ENCODE measurements around the gene KPNA6. TPM values are rescaled to one million over a fixed set of nuclear protein-coding genes. Genes with fewer than 3 reads are reported as not detected.
A peak's percentile ranks its signal among the peaks of the same experiment; 100 is the strongest.

Gene KPNA6
- total and polyA plus RNA-seq, 9 of the 15 experiments (the other 6 are each of a cell fraction or from before 2014, with no cell fraction given) = 20.1 to 54.6 (median 32.2) TPM

GRCh38 chr1:32198237-32199042 is 90.6 kb downstream of the KPNA6 start (continued):
- TF ChIP-seq ARID3A (IDR thresholded peaks at IDR 0.05; ENCODE audit: borderline replicate concordance, low read depth, low read length) (no peak), ARID2 (IDR thresholded peaks at IDR 0.05) (no peak), OTX1 (CRISPR knock-in tag; IDR thresholded peaks at IDR 0.05) (peak; percentile 68; the same call in 1 of the 2 replicates), THRB (CRISPR knock-in tag; conservative IDR thresholded peaks at IDR 0.05) (peak; percentile 80)
- TF ChIP-seq, protein P1, sequence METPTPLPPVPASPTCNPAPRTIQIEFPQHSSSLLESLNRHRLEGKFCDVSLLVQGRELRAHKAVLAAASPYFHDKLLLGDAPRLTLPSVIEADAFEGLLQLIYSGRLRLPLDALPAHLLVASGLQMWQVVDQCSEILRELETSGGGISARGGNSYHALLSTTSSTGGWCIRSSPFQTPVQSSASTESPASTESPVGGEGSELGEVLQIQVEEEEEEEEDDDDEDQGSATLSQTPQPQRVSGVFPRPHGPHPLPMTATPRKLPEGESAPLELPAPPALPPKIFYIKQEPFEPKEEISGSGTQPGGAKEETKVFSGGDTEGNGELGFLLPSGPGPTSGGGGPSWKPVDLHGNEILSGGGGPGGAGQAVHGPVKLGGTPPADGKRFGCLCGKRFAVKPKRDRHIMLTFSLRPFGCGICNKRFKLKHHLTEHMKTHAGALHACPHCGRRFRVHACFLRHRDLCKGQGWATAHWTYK (CRISPR knock-in tag; IDR thresholded peaks at IDR 0.05) = 0 out of 2 replicates have a peak, but pooled peaks have one; percentile 25
- TF ChIP-seq, protein P2, sequence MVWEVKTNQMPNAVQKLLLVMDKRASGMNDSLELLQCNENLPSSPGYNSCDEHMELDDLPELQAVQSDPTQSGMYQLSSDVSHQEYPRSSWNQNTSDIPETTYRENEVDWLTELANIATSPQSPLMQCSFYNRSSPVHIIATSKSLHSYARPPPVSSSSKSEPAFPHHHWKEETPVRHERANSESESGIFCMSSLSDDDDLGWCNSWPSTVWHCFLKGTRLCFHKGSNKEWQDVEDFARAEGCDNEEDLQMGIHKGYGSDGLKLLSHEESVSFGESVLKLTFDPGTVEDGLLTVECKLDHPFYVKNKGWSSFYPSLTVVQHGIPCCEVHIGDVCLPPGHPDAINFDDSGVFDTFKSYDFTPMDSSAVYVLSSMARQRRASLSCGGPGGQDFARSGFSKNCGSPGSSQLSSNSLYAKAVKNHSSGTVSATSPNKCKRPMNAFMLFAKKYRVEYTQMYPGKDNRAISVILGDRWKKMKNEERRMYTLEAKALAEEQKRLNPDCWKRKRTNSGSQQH (CRISPR knock-in tag; IDR thresholded peaks at IDR 0.05) = peak; percentile 89
